ENCODE results near the gene SPATA22.

- TF ChIP-seq CTCF (conservative IDR thresholded peaks at IDR 0.05; ENCODE audit: low read depth in 2 of 2) (no peak), EZH2 (IDR thresholded peaks at IDR 0.05; ENCODE audit: low read depth, unreplicated experiment) (no peak), CREB1 (CRISPR knock-in tag; IDR thresholded peaks at IDR 0.05; ENCODE audit: low read depth) (no peak), EZH2phosphoT487 (IDR thresholded peaks at IDR 0.05; ENCODE audit: unreplicated experiment) (no peak)
Measured at GRCh38 chr17:3415610-3416009, 56.0 kb downstream of the SPATA22 start.

Measured in GM23338 (cell line).